ENCODE data around the gene CRB1.

The CRB1 gene

GRCh38 chr1:197384471-197384870, 116.4 kb downstream of the CRB1 start:
- ATAC-seq, result no peak
- TF ChIP-seq ARNTL (CRISPR knock-in tag; IDR thresholded peaks at IDR 0.05; ENCODE audit: borderline replicate concordance, low read depth) (no peak), ZNF70 (CRISPR knock-in tag; IDR thresholded peaks at IDR 0.05) (no peak), CREB5 (CRISPR knock-in tag; IDR thresholded peaks at IDR 0.05; ENCODE audit: low read depth) (no peak), CSDC2 (CRISPR knock-in tag; IDR thresholded peaks at IDR 0.05) (no peak), ZNF8 (CRISPR knock-in tag; IDR thresholded peaks at IDR 0.05) (no peak), BACH2 (CRISPR knock-in tag; IDR thresholded peaks at IDR 0.05; ENCODE audit: borderline replicate concordance) (no peak), ZC3H10 (CRISPR knock-in tag; IDR thresholded peaks at IDR 0.05) (no peak), RARB (CRISPR knock-in tag; IDR thresholded peaks at IDR 0.05) (no peak), ZFP30 (CRISPR knock-in tag; IDR thresholded peaks at IDR 0.05) (no peak), ZFP3 (CRISPR knock-in tag; IDR thresholded peaks at IDR 0.05) (no peak), CSRNP3 (CRISPR knock-in tag; IDR thresholded peaks at IDR 0.05) (no peak), GLIS3 (CRISPR knock-in tag; IDR thresholded peaks at IDR 0.05) (no peak), ISL1 (CRISPR knock-in tag; IDR thresholded peaks at IDR 0.05) (no peak), POU6F1 (CRISPR knock-in tag; IDR thresholded peaks at IDR 0.05; ENCODE audit: borderline replicate concordance, low read depth) (no peak), TOX (CRISPR knock-in tag; IDR thresholded peaks at IDR 0.05; ENCODE audit: borderline replicate concordance) (no peak), ZNF565 (CRISPR knock-in tag; conservative IDR thresholded peaks at IDR 0.05; ENCODE audit: low read depth) (no peak)

- TF ChIP-seq PPARA (CRISPR knock-in tag; IDR thresholded peaks at IDR 0.05; ENCODE audit: borderline replicate concordance), result no peak
- no peak for TF ChIP-seq ARNTL (CRISPR knock-in tag; IDR thresholded peaks at IDR 0.05; ENCODE audit: borderline replicate concordance, low read depth)
- TF ChIP-seq TCF4 (CRISPR knock-in tag; IDR thresholded peaks at IDR 0.05; ENCODE audit: borderline replicate concordance), result no peak
- TF ChIP-seq TOX (CRISPR knock-in tag; IDR thresholded peaks at IDR 0.05; ENCODE audit: borderline replicate concordance), result no peak
- no peak for TF ChIP-seq ZC3H10 (CRISPR knock-in tag; IDR thresholded peaks at IDR 0.05)
- no peak for TF ChIP-seq RARB (CRISPR knock-in tag; IDR thresholded peaks at IDR 0.05)
- TF ChIP-seq ZNF70 (CRISPR knock-in tag; IDR thresholded peaks at IDR 0.05), result no peak
- no peak for TF ChIP-seq ZFP3 (CRISPR knock-in tag; IDR thresholded peaks at IDR 0.05)
- TF ChIP-seq ZNF8 (CRISPR knock-in tag; IDR thresholded peaks at IDR 0.05), result no peak
- no peak for TF ChIP-seq TSHZ2 (CRISPR knock-in tag; IDR thresholded peaks at IDR 0.05)
- TF ChIP-seq SNAI2 (CRISPR knock-in tag; IDR thresholded peaks at IDR 0.05), result no peak
- no peak for TF ChIP-seq ZFP30 (CRISPR knock-in tag; IDR thresholded peaks at IDR 0.05)
- TF ChIP-seq ESRRG (CRISPR knock-in tag; IDR thresholded peaks at IDR 0.05), result no peak
- no peak for TF ChIP-seq CSRNP3 (CRISPR knock-in tag; IDR thresholded peaks at IDR 0.05)
- TF ChIP-seq BACH2 (CRISPR knock-in tag; IDR thresholded peaks at IDR 0.05; ENCODE audit: borderline replicate concordance), result no peak
- TF ChIP-seq GLIS3 (CRISPR knock-in tag; IDR thresholded peaks at IDR 0.05), result no peak
- ATAC-seq, result no peak
These were observed 120.7 kb downstream of the CRB1 start for GRCh38 chr1:197388801-197389200.

GRCh38 chr1:197390856-197391255, 122.8 kb downstream of the CRB1 start:
- ATAC-seq, result 0 out of 3 replicates have a peak, but pooled peaks have one; percentile 15
- TF ChIP-seq PATZ1 (CRISPR knock-in tag; IDR thresholded peaks at IDR 0.05; ENCODE audit: borderline replicate concordance) (no peak), CSDC2 (CRISPR knock-in tag; IDR thresholded peaks at IDR 0.05) (no peak), TSHZ2 (CRISPR knock-in tag; IDR thresholded peaks at IDR 0.05) (no peak), ZFP3 (CRISPR knock-in tag; IDR thresholded peaks at IDR 0.05) (no peak), ESRRG (CRISPR knock-in tag; IDR thresholded peaks at IDR 0.05) (no peak), RARB (CRISPR knock-in tag; IDR thresholded peaks at IDR 0.05) (no peak), ZNF565 (CRISPR knock-in tag; conservative IDR thresholded peaks at IDR 0.05; ENCODE audit: low read depth) (no peak), OSR1 (CRISPR knock-in tag; IDR thresholded peaks at IDR 0.05) (no peak), ISL1 (CRISPR knock-in tag; IDR thresholded peaks at IDR 0.05) (no peak), PPARA (CRISPR knock-in tag; IDR thresholded peaks at IDR 0.05; ENCODE audit: borderline replicate concordance) (no peak)

All from SK-N-SH treated with all-trans-retinoic acid at 6 μM for 48 hours (cell line).